GM18873 (cell line): ENCODE measurements around the gene CLCA2.

Experiments
- ATAC-seq: cut with Tn5 transposase; IDR thresholded peaks from one replicate; pipeline ENCODE4 v1.9.1; 2021; ENCODE audit warnings: mild to moderate bottlenecking, moderate library complexity, moderate number of reproducible peaks; ENCODE audit not compliant: unreplicated experiment, low FRiP score

The CLCA2 gene

GRCh38 chr1:86423873-86424272 is at the start of gene CLCA2:
Gene CLCA2 (plus strand): TSS chr1:86424171. CDS start chr1:86424248, 77 bp downstream.
- ATAC-seq: no peak

- ATAC-seq: no peak
Measured at GRCh38 chr1:86375688-86376087, 48.3 kb upstream of the CLCA2 start.

- ATAC-seq: no peak
Measured at GRCh38 chr1:86377341-86377740, 46.6 kb upstream of the CLCA2 start.

- no peak for ATAC-seq
Measured at GRCh38 chr1:86378813-86379212, 45.2 kb upstream of the CLCA2 start.

GRCh38 chr1:86380257-86380861 is 43.6 kb upstream of the CLCA2 start:
- ATAC-seq: peak; percentile 75

GRCh38 chr1:86381223-86381622 is 42.7 kb upstream of the CLCA2 start:
- ATAC-seq: no peak

- ATAC-seq: no peak
Measured at GRCh38 chr1:86382878-86383277, 41.1 kb upstream of the CLCA2 start.

GRCh38 chr1:86387916-86388627 is 35.9 kb upstream of the CLCA2 start:
- ATAC-seq: no peak

- no peak for ATAC-seq
Measured at GRCh38 chr1:86388777-86389176, 35.2 kb upstream of the CLCA2 start.

- peak; percentile 89 for ATAC-seq
Measured at GRCh38 chr1:86389307-86389706, 34.7 kb upstream of the CLCA2 start.

GRCh38 chr1:86394416-86394815 is 29.6 kb upstream of the CLCA2 start:
- no peak for ATAC-seq

GRCh38 chr1:86395751-86396497 is 28.0 kb upstream of the CLCA2 start, which contains the start of gene ODF2L:
Gene ODF2L (minus strand): TSS chr1:86396323. CDS start chr1:86387027, 9,296 bp downstream.
- peak; percentile 100 for ATAC-seq

GRCh38 chr1:86396498-86396890 is 27.5 kb upstream of the CLCA2 start:
- ATAC-seq: peak; percentile 16

- no peak for ATAC-seq
Measured at GRCh38 chr1:86409416-86410021, 14.5 kb upstream of the CLCA2 start.

- no peak for ATAC-seq
Measured at GRCh38 chr1:86410879-86411278, 13.1 kb upstream of the CLCA2 start.

- no peak for ATAC-seq
Measured at GRCh38 chr1:86416343-86416742, 7.6 kb upstream of the CLCA2 start.

- no peak for ATAC-seq
Measured at GRCh38 chr1:86419277-86419903, 4.6 kb upstream of the CLCA2 start.

GRCh38 chr1:86421601-86422280 is 2.2 kb upstream of the CLCA2 start:
- ATAC-seq: no peak

- no peak for ATAC-seq
Measured at GRCh38 chr1:86423473-86423872, 498 bp upstream of the CLCA2 start.

GRCh38 chr1:86429122-86429725 is 5.3 kb downstream of the CLCA2 start:
- ATAC-seq: no peak
